ENCODE results near the gene RUVBL1. TPM values are rescaled to one million over a fixed set of nuclear protein-coding genes. Genes with fewer than 3 reads are reported as not detected.
A peak's percentile ranks its signal among the peaks of the same experiment; 100 is the strongest.

Gene RUVBL1
- total and polyA plus RNA-seq, 2 experiments from 2014 or later = 83.1 to 95.2 TPM

- Histone ChIP-seq H3K36me3 (peaks cover 5% of the 10 kb centered on the region), H3K27me3 (no peaks in the 10 kb centered on the region), H3K27ac (no peak overlapping the region), H3K4me3 (no peak overlapping the region), H3K9me3 (ENCODE audit: low read depth) (no peaks in the 10 kb centered on the region), H3K4me1 (ENCODE audit: low read depth) (peaks cover 12% of the 10 kb centered on the region)
- TF ChIP-seq CTCF (IDR thresholded peaks at IDR 0.05; ENCODE audit: low read depth, low read length) = no peak
- DNase-seq (ENCODE audit: low read depth in 1 of 2, low spot score in 1 of 2) = peak in 1 of 2 donors; percentile 85
Measured at GRCh38 chr3:128112357-128112968, 11.1 kb downstream of the RUVBL1 start.

- no peak for TF ChIP-seq CTCF (IDR thresholded peaks at IDR 0.05; ENCODE audit: low read depth, low read length)
- H3K27me3 ChIP-seq = no peaks in the 10 kb centered on the region
Measured at GRCh38 chr3:128111147-128111546, 12.5 kb downstream of the RUVBL1 start.

GRCh38 chr3:128107834-128108233 lies 15.8 kb downstream of the RUVBL1 start:
- H3K4me1 ChIP-seq (ENCODE audit: low read depth) = peaks cover 16% of the 10 kb centered on the region
- TF ChIP-seq CTCF (IDR thresholded peaks at IDR 0.05; ENCODE audit: low read depth, low read length) = no peak
- no peaks in the 10 kb centered on the region for H3K9me3 ChIP-seq (ENCODE audit: low read depth)
- peak in 1 of 2 donors; percentile 22 for DNase-seq (ENCODE audit: low read depth in 1 of 2, low spot score in 1 of 2)
- H3K4me3 ChIP-seq = no peak overlapping the region
- H3K27me3 ChIP-seq = no peaks in the 10 kb centered on the region
- peaks cover 10% of the 10 kb centered on the region for H3K36me3 ChIP-seq
- peak overlapping the region; percentile 74 for H3K27ac ChIP-seq

More at GRCh38 chr3:128111147-128111546, 12.5 kb downstream of the RUVBL1 start:
- H3K27ac ChIP-seq = no peak overlapping the region
- H3K36me3 ChIP-seq = peaks cover 5% of the 10 kb centered on the region
- DNase-seq (ENCODE audit: low read depth in 1 of 2, low spot score in 1 of 2) = no peak
- no peaks in the 10 kb centered on the region for H3K9me3 ChIP-seq (ENCODE audit: low read depth)
- peaks cover 16% of the 10 kb centered on the region for H3K4me1 ChIP-seq (ENCODE audit: low read depth)
- H3K4me3 ChIP-seq = no peak overlapping the region

DNA sequence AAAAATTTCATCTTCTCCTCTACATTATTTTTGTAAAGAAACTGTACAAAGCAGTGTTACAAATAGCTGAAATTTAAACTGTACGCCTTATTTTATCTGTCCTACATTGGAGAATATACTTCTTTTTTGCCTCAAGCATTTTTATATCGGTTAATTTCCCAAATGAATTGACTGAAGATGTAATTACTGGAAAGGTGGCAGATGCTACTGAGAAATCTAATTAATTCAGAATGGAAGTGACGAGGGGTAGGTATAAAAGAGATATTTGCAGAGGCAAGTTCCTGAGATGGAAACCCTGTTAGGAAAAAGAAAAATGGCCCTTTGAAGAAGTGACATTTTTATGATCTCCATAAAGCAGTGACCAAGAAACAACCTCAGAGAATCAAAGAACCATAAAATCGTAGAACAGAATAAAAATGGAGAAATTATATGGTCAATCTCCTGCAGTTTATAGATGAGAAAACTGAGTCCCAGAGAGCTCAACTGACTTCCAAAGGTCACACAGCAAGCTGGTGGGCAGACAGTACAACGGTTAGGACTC lies 20.4 kb downstream of the RUVBL1 start:
- DNase-seq (ENCODE audit: low read depth in 1 of 2, low spot score in 1 of 2) = no peak
- H3K9me3 ChIP-seq (ENCODE audit: low read depth) = no peaks in the 10 kb centered on the region
- peaks cover 11% of the 10 kb centered on the region for H3K4me1 ChIP-seq (ENCODE audit: low read depth)
- no peaks in the 10 kb centered on the region for H3K27me3 ChIP-seq
- H3K27ac ChIP-seq = no peak overlapping the region
- TF ChIP-seq CTCF (IDR thresholded peaks at IDR 0.05; ENCODE audit: low read depth, low read length) = no peak
- H3K36me3 ChIP-seq = peaks cover 16% of the 10 kb centered on the region
- no peak overlapping the region for H3K4me3 ChIP-seq

- no peak overlapping the region for H3K27ac ChIP-seq
- H3K9me3 ChIP-seq (ENCODE audit: low read depth) = no peaks in the 10 kb centered on the region
- DNase-seq (ENCODE audit: low read depth in 1 of 2, low spot score in 1 of 2) = no peak
- no peak for TF ChIP-seq CTCF (IDR thresholded peaks at IDR 0.05; ENCODE audit: low read depth, low read length)
- H3K4me3 ChIP-seq = no peak overlapping the region
- H3K4me1 ChIP-seq (ENCODE audit: low read depth) = no peaks in the 10 kb centered on the region
- H3K36me3 ChIP-seq = peaks cover 27% of the 10 kb centered on the region
- no peaks in the 10 kb centered on the region for H3K27me3 ChIP-seq
Measured at GRCh38 chr3:128100638-128101037, 23.0 kb downstream of the RUVBL1 start.

Data from cardiac muscle cell (in vitro differentiated cells and primary cell).